ENCODE results near the gene EPS8.
A peak's percentile ranks its signal among the peaks of the same experiment; 100 is the strongest.

EPS8 gene

DNA sequence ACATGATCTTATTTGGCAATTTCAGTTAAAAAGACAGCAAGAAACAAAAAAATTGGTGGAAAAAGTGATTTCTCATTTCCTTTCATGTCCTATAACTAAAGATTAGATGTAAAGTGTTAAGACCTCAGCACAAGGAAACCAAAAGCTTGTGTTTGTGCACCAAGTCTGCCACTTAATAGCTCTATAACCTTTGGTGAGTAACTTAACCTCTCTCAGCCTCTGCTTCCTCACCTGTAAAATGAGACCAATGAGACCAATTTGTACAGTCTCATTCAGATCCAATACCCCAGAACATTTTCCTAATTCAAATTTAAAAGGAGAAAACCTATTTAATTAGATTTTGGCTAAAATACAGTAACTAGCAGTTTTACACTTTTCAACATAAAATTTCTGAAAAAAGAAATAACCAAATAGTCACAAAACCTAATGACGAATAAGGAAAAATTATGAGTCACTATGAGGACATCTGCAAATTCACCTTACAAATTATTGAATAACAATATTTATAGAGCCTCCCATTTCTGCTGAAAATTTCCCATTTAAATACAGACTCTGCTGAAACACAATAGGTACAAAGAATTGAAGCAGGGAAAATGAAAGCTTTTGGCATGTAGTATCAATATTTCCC is 71.1 kb downstream of the EPS8 start:
- DNase-seq (ENCODE audit: low spot score) = no peak

DNA sequence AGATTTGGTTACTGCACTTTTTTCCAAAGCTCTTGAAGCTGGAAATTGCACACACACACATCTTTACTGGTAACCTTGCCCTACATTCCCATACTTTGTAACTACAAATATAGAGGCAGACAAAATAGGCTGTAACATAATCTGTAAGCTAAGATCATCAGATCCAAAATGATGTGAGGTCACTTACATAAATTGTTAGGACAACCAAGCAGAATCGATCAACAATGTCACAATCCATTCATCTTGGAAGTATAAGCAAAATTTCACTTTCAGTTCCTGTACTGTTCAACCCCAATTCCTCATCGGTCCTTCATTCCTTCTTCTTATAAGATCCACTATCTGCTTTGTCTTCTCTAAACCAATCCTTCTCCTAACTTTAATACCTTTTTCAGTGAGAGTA is 72.6 kb downstream of the EPS8 start:
- no peak for DNase-seq (ENCODE audit: low spot score)

- no peak for DNase-seq (ENCODE audit: low spot score)
These were observed 74.9 kb downstream of the EPS8 start for GRCh38 chr12:15714256-15714655.

DNA sequence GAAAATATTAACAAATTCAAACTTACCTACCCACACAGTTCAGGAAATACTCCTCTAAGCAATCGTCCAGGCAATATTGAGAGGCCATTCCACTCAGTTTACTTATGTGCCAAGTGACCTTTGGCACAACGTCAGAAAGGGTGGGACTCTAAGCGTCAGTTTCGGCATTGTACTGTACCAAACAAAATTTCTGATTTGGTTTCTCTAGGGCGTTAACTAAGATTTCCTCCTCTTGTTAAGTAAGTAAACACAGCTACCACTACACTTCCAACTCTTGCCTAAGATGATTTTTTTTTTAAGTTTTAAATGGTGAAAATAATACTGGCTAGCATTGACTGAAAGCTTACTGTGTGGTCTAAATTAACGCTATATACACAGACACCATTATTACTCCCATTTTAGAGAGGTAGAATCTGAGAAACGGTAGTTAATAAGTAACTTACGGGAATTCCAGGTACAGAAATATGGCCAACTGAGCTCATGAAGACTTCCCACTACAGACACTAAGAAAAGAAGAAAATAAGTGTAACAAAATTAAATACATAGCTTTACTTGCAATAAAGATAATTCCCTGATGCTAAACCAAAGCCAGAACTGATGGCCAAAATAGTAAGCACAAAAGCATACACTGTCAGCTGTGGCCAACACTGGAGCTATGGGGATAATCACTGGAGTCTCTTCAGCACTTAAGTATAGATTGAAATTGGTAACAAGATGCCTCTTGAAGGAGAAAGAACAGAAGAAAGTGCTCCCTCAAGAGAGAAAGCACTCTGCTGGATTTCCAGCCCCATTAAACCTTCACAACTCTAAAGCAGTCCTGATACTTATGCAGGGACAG is 76.1 kb downstream of the EPS8 start:
- DNase-seq (ENCODE audit: low spot score) = no peak

- no peak for DNase-seq (ENCODE audit: low spot score)
These were observed 77.0 kb downstream of the EPS8 start for GRCh38 chr12:15712160-15712559.

DNA sequence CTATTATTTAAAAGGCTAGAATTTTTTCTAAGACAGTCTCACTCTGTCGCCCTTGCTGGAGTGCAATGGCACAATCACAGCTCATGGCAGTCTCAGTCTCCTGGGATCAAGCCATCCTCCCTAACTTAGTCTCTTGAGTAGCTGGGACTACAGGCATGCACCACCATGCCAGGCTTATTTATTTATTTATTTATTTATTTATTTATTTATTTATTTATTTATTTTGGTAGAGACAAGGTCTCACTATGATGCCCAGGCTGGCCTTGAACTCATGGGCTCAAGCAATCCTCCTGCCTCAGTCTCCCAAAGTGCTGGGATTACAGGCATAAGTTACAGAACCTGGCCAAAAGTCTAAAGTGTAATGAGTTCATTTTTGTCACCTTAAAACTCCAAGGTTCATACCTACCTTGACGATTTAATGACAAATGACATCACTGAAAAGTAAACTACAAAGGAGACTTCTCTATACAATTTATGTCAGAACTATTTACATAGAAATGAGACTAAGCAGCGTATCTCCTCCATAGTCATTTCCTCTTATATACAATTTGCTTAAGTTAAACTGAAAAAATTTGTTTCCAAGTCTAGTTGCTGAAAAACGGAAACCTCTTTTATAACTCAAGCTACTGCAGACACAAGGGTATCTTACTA is 78.2 kb downstream of the EPS8 start:
- DNase-seq (ENCODE audit: low spot score) = no peak

- no peak for DNase-seq (ENCODE audit: low spot score)
These were observed 79.6 kb downstream of the EPS8 start for GRCh38 chr12:15709551-15709950.

GRCh38 chr12:15708396-15709076 is 80.7 kb downstream of the EPS8 start:
- DNase-seq (ENCODE audit: low spot score) = no peak

DNA sequence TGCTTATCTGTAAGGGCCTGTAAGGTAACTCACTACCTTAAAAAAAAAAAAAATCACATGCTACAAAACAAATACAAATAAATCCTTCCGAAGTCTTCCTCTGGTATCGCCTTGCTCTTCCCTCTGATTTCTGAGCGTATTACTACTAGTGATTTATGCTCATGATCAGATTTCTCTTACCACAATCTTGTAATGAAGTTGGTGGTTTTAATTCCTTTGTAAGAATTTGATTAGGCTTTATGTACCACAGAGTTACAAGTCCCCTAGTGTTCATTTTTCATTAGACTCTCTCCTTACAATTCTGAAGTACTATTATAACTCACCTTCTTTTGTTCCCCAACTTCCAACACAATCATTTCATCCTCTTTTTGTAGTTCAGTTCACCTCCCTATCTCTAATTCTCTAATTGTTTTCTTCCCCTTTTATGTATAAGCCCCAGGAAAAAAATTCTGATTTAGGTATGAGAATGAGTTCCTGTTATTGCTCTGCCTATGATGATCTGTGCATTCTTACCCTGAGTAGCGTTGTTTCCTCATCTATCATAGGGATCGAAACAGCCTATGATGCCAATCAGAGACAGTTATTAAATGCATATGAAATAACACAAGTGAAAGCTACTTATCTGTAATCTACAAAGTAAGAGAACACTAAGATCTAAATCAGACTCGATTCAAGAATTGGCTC is 81.5 kb downstream of the EPS8 start:
- DNase-seq (ENCODE audit: low spot score) = no peak

GRCh38 chr12:15706010-15706676 is 83.0 kb downstream of the EPS8 start:
- DNase-seq (ENCODE audit: low spot score) = no peak

GRCh38 chr12:15705606-15706005 is 83.6 kb downstream of the EPS8 start:
- no peak for DNase-seq (ENCODE audit: low spot score)

DNA sequence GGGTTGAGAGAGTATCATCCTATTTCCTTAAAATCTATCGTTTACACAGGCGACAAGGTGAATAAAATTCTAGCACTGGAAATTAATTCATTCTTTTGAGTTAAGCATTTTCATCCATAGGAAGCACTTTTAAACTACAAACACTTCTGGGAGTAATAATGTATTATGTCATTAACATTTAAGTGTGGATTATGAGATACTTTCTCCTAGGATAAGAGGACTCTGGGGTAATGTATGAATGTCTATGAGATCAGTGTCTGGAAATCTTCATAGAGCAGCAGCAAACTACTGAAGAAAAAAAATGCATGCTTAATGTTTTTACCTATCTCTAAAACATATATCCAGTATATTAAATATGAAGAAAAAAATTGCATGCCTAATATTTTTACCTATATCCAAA is 86.9 kb downstream of the EPS8 start:
- no peak for DNase-seq (ENCODE audit: low spot score)

- DNase-seq (ENCODE audit: low spot score) = peak; percentile 12
These were observed 87.5 kb downstream of the EPS8 start for GRCh38 chr12:15701631-15702156.

DNA sequence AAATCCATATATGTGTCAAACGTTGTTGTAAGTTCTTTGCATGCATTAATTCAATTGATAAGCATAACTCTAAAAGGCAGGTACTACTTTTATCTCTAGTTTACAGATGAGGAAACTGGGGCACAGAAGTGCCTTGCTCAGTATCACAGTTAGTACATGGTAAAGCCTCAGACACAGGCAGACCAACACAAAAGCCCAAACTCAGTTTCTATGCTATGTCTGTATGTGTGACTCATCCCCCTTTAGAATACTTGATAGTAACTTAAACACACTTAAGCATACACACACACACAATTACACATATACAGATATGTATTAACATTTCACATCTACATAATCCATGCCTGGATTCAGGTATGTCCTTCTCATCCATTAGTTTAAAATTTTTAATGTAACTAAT is 88.0 kb downstream of the EPS8 start:
- peak; percentile 54 for DNase-seq (ENCODE audit: low spot score)

GRCh38 chr12:15700595-15700994 is 88.6 kb downstream of the EPS8 start:
- peak; percentile 91 for DNase-seq (ENCODE audit: low spot score)

DNA sequence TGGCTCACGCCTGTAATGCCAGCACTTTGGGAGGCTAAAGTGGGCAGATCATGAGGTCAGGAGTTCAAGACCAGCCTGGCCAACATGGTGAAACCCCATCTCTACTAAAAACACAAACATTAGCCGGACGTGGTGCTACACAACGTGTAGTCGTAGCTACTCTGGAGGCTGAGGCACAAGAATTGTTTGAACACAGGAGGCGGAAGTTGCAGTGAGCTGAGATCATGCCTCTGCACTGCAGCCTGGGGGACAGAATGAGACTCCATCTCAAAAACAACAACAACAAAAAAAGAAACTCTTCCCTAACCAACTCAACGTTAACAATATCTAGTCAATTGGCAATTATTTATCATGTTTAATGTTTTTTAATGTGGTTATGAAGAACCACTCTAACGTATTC is 89.3 kb downstream of the EPS8 start:
- no peak for DNase-seq (ENCODE audit: low spot score)

DNA sequence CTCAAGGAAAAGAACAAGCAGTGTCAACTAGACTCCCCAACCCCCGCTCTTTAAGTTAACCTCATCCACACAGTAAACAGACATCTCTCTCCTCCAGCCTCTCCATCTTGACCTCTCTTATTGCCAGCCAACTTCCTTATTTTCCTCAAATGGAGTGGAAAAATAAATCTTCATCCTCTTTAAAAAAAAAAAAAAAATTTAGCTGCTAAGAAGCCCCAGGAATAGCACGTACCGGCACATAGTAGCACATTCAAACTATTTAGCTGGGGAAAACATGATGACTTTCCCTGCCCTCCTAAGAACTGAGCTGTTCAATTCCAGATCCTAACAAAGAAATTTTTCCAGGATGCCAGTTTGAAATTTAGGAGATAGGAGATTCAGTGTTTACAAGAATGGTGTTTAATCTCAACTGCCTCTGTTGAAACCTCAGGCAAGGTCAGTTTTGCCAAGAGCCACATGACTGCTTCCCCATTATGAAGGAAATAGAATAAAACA is 90.8 kb downstream of the EPS8 start:
- no peak for DNase-seq (ENCODE audit: low spot score)

- DNase-seq (ENCODE audit: low spot score) = peak; percentile 18
These were observed 92.0 kb downstream of the EPS8 start for GRCh38 chr12:15697201-15697600.

GRCh38 chr12:15693228-15693911 is 95.8 kb downstream of the EPS8 start:
- no peak for DNase-seq (ENCODE audit: low spot score)

DNA sequence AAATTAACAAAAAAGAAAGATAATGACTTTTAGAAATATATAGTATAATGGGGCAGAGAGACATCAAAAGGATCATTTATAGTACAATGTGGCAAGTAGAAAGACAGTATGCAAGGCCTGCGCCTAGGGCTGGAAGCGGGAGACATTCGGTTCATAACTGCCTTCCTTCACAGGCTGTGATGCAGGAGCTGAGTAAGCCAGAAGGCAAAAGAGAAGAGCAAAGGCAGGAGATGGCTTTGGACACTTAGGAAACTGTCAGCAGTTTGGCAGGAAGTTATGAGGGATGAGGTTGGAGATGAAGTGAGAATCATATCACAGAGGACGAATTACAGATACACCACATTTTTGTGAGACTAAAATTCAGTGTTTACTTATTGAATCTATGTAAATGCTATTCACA is 97.8 kb downstream of the EPS8 start:
- DNase-seq (ENCODE audit: low spot score) = no peak
